Adipose tissue (tissue), 3 donors: Measurements from ENCODE around the gene DCAKD. TPM values are rescaled to one million over a fixed set of nuclear protein-coding genes. Genes with fewer than 3 reads are reported as not detected.

Experiments
- H3K27ac ChIP-seq: one replicate; pipeline ENCODE4 v1.5.1; 2013; ENCODE audit warnings: low read depth, low read length
- WGBS, 3 donors: extraction: QIAGEN DNeasy Blood & Tissue Kit; methylation state at CpG; one replicate each; pipeline ENCODE4 v1.1.7; 2013; 5-methylcytosine and 5-hydroxymethylcytosine counted together
- polyA plus RNA-seq, 3 donors: library from polyadenylated mRNA; stranded (reverse); fragments of 200-250 nt; gene quantifications; one replicate each; pipeline ENCODE4 v1.2.3, GENCODE V29; 2013
- donor health status: healthy with polysubstance abuse.
- donor health status: Bipolar disorder and iron deficiency.
- donor health status: healthy.

DCAKD gene
- polyA plus RNA-seq, 3 donors, result 8.8 to 21.5 (median 19.7) TPM

GRCh38 chr17:45016237-45016636 lies 35.2 kb downstream of the DCAKD start:
- 28 to 79% (median 76%) methylated on average over 7 of the region's 7 CpGs for WGBS, 3 donors
- no peak overlapping the region for H3K27ac ChIP-seq

- no peak overlapping the region for H3K27ac ChIP-seq
- 64 to 82% (median 64%) methylated on average over 14 to 17 of the region's 17 CpGs for WGBS, 3 donors
Observed at GRCh38 chr17:45013021-45013997, 38.1 kb downstream of the DCAKD start.

- WGBS, 3 donors, result 55 to 100% (median 90%) methylated on average over 1 of the region's 1 CpG
- H3K27ac ChIP-seq, result no peak overlapping the region
Observed at GRCh38 chr17:45011767-45012166, 39.7 kb downstream of the DCAKD start.

- 64 to 69% (median 67%) methylated on average over 13 of the region's 13 CpGs for WGBS, 3 donors
- H3K27ac ChIP-seq, result no peak overlapping the region
Observed at GRCh38 chr17:45009676-45010467, 41.6 kb downstream of the DCAKD start.

GRCh38 chr17:45008216-45008615 lies 43.2 kb downstream of the DCAKD start:
- H3K27ac ChIP-seq, result no peak overlapping the region
- WGBS, 3 donors, result 61 to 84% (median 67%) methylated on average over 10 of the region's 10 CpGs

- WGBS, 3 donors, result 31 to 45% (median 35%) methylated on average over 10 of the region's 10 CpGs
- no peak overlapping the region for H3K27ac ChIP-seq
Observed at GRCh38 chr17:45006927-45007461, 44.4 kb downstream of the DCAKD start.

GRCh38 chr17:45005700-45006099 lies 45.7 kb downstream of the DCAKD start:
- no peak overlapping the region for H3K27ac ChIP-seq
- 77 to 89% (median 83%) methylated on average over 2 of the region's 2 CpGs for WGBS, 3 donors

- no peak overlapping the region for H3K27ac ChIP-seq
- WGBS, 3 donors, result 80 to 97% (median 92%) methylated on average over 3 of the region's 3 CpGs
Observed at GRCh38 chr17:45004388-45004787, 47.0 kb downstream of the DCAKD start.

- H3K27ac ChIP-seq, result no peak overlapping the region
- 52 to 63% (median 56%) methylated on average over 8 of the region's 8 CpGs for WGBS, 3 donors
Observed at GRCh38 chr17:45003877-45004276, 47.6 kb downstream of the DCAKD start.

- WGBS, 3 donors, result 71 to 77% (median 73%) methylated on average over 3 of the region's 3 CpGs
- no peak overlapping the region for H3K27ac ChIP-seq
Observed at GRCh38 chr17:45001310-45001709, 50.1 kb downstream of the DCAKD start.

GRCh38 chr17:44999433-44999832 lies 52.0 kb downstream of the DCAKD start:
- no peak overlapping the region for H3K27ac ChIP-seq
- 83 to 93% (median 92%) methylated on average over 3 of the region's 3 CpGs for WGBS, 3 donors

- no peak overlapping the region for H3K27ac ChIP-seq
Observed at GRCh38 chr17:44998646-44999045, 52.8 kb downstream of the DCAKD start.

- H3K27ac ChIP-seq, result no peak overlapping the region
- 61 to 63% (median 62%) methylated on average over 7 of the region's 7 CpGs for WGBS, 3 donors
Observed at GRCh38 chr17:44997733-44998520, 53.5 kb downstream of the DCAKD start.

- 66 to 80% (median 67%) methylated on average over 9 to 10 of the region's 10 CpGs for WGBS, 3 donors
- H3K27ac ChIP-seq, result no peak overlapping the region
Observed at GRCh38 chr17:44996304-44996703, 55.1 kb downstream of the DCAKD start.

GRCh38 chr17:44995436-44996001 lies 55.9 kb downstream of the DCAKD start:
- no peak overlapping the region for H3K27ac ChIP-seq
- WGBS, 3 donors, result 48 to 51% (median 49%) methylated on average over 11 of the region's 11 CpGs

GRCh38 chr17:44992242-44992939 lies 59.0 kb downstream of the DCAKD start:
- WGBS, 3 donors, result 87 to 91% (median 88%) methylated on average over 5 of the region's 5 CpGs
- no peak overlapping the region for H3K27ac ChIP-seq

GRCh38 chr17:44990994-44991393 lies 60.4 kb downstream of the DCAKD start:
- 77 to 79% (median 78%) methylated on average over 10 of the region's 10 CpGs for WGBS, 3 donors
- no peak overlapping the region for H3K27ac ChIP-seq
